NOMO-1 treated with dmso at 0.1 percent for 144 hours (cell line): ENCODE measurements around the gene METTL15.
"Not testable (repeated sequence)": the region's sequence is repeated elsewhere in the genome, so short reads cannot be mapped to it uniquely, and the experiment has no call there.

ENCODE experiments used
- DNase-seq: peaks from one replicate; lab custom pipeline; 2025; ENCODE audit not compliant: unreplicated experiment; lab: John Stamatoyannopoulos, UW

The METTL15 gene

GRCh38 chr11:28195449-28195848, 87.3 kb downstream of the METTL15 start:
- no peak for DNase-seq

DNA sequence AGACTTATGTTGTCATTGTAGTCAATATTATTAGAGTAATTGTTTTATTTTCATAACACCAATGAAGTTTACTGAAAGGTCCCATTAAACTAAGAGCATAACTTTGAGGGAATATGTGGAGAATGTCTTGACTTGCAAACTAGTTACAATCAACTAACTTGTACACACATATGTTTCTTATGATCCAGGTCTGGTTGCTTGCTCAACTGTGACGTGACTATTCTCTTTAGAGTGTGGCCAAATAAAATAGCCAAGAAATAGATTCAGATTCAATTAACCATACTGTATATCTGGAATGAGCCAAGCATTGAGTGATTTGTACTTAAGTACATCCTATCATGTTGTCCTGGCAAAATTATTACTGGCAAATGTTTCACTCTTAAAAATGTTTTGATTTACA, 101.7 kb downstream of the METTL15 start:
- no peak for DNase-seq

DNA sequence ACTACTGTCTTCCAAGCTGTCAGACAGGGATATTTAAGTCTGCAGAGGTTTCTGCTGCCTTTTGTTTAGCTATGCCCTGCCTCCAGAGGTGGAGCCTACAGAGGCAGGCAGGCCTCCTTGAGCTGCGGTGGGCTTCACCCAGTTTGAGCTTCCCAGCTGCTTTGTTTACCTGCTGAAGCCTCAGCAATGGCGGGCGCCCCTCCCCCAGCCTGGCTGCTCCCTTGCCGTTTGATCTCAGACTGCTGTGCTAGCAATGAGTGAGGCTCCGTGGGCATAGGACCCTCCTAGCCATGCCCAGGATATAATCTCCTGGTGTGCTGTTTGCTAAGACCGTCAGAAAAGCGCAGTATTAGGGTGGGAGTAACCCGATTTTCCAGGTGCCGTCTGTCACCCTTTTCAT, 113.9 kb downstream of the METTL15 start:
- DNase-seq = not testable (repeated sequence)

GRCh38 chr11:28223577-28223976, 115.4 kb downstream of the METTL15 start:
- no peak for DNase-seq

DNA sequence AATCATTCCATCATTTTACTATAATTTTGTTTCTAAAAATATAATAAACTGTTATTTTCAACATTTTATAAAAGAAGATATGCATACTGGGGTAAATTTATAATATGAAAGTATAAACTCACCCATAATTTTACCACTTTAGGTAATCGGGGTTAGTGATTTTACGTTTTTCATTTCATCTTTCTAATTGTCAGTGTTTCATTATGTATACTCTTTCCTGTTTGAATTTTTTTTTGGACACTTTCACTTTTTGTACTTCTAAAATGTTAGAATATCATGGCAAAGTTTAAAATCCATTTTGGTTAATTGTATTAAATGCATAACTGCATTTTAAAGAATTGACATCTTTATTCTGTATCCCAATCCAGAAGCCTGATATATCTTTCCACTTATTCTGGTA, 115.8 kb downstream of the METTL15 start:
- no peak for DNase-seq

- no peak for DNase-seq
Measured at GRCh38 chr11:28227460-28227859, 119.3 kb downstream of the METTL15 start.

GRCh38 chr11:28228196-28228895, 120.2 kb downstream of the METTL15 start:
- no peak for DNase-seq

- DNase-seq = no peak
Measured at GRCh38 chr11:28231475-28231874, 123.3 kb downstream of the METTL15 start.

- no peak for DNase-seq
Measured at GRCh38 chr11:28232649-28233048, 124.5 kb downstream of the METTL15 start.

DNA sequence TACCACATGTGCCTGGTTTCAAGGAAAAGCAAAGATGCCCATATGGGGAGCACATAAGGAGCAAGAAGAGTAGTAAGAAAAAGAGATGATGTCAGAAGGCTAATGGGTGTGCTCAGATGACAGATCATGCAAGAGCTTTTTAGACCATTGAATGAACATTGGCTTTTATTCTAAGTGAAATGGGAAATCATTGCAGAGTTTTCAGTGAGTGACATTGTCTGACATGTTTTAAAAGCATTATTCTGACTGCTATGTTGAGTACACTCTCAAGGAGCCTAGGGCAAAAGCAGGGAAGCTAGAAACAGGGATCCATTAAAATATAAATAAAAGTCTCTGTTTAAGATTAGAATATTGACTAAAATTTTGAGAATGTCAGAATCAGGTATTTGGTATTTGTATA, 133.6 kb downstream of the METTL15 start:
- no peak for DNase-seq

- no peak for DNase-seq
Measured at GRCh38 chr11:28242596-28242995, 134.4 kb downstream of the METTL15 start.

- no peak for DNase-seq
Measured at GRCh38 chr11:28243061-28243460, 134.9 kb downstream of the METTL15 start.

- DNase-seq = no peak
Measured at GRCh38 chr11:28243581-28243980, 135.4 kb downstream of the METTL15 start.

DNA sequence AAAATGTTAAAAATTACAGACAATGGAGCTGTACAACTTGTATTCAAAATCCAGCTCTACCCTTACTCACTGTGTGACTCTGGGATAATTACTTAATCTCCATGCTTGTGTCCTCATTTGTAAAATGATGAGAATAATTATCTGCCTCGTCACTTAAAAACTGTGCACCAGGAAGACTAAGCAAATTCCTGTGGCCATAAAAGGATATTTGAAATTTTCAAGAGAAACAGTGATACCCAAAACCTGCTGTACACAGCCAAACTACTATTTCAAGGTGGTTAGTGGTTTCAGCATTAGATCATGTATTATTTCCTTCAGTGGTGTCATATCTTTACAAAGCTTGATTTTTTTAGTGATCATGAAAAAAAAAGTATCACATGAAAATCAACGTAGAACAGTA, 136.9 kb downstream of the METTL15 start:
- no peak for DNase-seq

DNA sequence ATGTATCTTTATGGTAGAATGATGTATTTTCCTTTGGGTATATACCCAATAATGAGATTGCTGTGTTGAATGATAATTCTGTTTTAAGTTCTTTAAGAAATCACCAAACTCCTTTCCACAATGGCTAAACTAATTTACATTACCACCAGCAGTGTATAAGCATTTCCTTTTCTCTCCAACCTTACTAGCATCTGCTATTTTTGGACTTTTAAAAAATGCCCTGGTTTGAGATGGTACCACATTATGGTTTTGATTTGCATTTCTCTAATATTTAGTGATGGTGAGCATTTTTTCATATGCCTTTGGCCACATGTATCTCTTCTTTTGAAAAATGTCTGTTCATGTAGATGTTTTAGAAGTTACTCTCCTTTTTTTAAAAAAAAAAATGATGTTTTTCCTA, 142.0 kb downstream of the METTL15 start:
- DNase-seq = no peak

GRCh38 chr11:28251257-28251656, 143.1 kb downstream of the METTL15 start:
- DNase-seq = no peak

- no peak for DNase-seq
Measured at GRCh38 chr11:28257761-28258160, 149.6 kb downstream of the METTL15 start.

DNA sequence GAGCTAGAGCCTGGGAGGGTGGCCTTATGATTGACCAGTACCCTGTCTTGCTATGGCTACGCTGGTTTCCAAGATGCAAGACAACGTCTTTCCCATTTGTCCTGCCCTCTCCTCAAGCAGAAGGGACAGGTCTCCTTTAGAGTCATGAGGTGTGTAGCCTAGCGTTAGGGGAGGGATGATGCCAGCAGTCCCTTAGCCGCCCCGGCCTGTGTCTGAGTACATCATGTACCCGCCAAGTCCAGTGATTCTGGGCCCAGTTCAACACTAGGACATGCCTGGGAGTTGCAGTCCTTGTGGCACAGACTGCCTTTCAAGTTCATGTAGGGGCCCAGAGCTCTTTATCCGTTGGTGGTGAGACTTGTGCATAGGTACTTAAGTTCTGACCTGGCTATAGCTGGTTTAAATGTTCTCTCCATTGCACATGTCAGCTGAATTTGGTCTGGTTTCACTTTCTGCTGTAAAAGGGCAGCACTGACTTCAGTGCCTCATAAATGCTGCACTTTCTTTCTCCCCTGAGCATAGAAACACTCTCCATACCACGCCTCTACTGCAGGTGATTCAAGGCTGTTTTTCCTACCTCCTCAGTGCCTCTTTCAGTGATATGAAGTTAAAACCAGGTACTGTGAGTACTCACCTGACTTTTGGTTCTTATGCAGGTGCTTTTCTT, 151.1 kb downstream of the METTL15 start:
- DNase-seq = no peak

DNA sequence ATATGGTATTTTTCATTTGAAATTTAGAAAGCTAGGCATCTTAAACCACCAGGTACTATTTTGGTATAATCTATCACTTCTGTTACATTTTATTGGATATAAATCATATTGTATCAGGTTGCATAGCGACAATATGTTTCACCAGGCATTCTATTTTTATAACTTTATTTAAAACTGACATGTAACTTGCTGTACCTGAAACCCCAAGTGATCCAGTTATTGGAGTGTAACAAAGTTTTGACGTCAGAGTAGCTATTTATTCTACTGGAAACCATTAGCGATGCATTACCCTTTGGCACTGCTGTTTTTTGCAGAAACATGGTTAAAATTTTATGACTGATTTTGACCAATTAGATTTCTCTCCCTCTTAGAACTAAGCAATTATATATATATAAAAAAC, 160.7 kb downstream of the METTL15 start:
- no peak for DNase-seq

DNA sequence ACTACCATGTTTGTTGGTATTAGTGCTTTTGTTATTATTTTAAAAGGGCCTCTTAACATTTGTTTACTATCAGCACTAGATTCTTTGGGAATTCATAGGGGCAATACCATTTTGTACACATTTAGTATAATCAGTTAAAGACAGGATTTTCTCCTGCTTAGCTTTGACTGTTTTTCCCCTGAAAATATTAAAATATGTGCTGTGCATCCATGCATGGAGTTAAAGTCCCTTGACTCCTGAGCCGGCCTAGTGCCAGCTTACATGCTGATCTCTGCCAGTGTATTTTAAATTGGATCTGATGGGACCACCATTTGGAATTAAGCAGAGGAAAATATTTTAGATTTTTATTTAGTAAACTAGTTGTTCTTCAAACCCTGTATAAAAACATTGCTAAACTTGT, 161.4 kb downstream of the METTL15 start:
- no peak for DNase-seq

DNA sequence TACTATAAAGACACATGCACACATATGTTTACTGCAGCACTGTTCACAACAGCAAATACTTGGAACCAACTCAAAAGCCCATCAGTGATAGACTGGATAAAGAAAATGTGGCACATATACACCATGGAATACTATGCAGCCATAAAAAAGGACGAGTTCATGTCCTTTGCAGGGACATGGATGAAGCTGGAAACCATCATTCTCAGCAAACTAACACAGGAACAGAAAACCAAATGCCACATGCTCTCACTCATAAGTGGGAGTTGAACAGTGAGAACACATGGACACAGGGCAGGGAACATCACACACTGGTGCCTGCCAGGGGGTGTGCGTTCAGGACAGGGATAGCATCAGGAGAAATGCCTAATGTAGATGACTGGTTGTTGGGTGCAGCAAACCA, 164.1 kb downstream of the METTL15 start:
- not testable (repeated sequence) for DNase-seq

- DNase-seq = no peak
Measured at GRCh38 chr11:28274216-28274615, 166.0 kb downstream of the METTL15 start.

- DNase-seq = no peak
Measured at GRCh38 chr11:28284196-28284595, 176.0 kb downstream of the METTL15 start.
